Liver (tissue), 3 donors: ENCODE measurements around the gene ANGEL2.

ENCODE experiments used
- ATF3 ChIP-seq: IDR thresholded peaks from 2 replicates; pipeline ENCODE4 v1.6.1; 2016; ENCODE audit warnings: antibody characterized with exemption
- CTCF ChIP-seq: fragments of 150-350 bp; IDR thresholded peaks from 2 replicates; pipeline ENCODE4 v1.5.1; 2017; ENCODE audit warnings: improper control_type of control experiment, low read depth, low read length; ENCODE audit not compliant: missing input control
- EGR1 ChIP-seq, 2 donors: IDR thresholded peaks; 2 replicates each; pipeline ENCODE4 v1.6.1; 2016 to 2018; ENCODE audit warnings: antibody characterized with exemption in 2 of 2, low read depth in 2 of 2
- FOXA1 ChIP-seq: IDR thresholded peaks from 2 replicates; pipeline ENCODE4 v1.6.1; 2016; ENCODE audit warnings: antibody characterized with exemption
- HNF4A ChIP-seq, 2 donors: conservative IDR thresholded peaks; 2 replicates each; pipeline ENCODE4 v1.6.1; 2016; ENCODE audit warnings: antibody characterized with exemption in 2 of 2, mild to moderate bottlenecking in 2 of 2
- RAD21 ChIP-seq, 2 donors: IDR thresholded peaks; 2 replicates each; pipeline ENCODE4 v1.6.1; 2016; ENCODE audit warnings: antibody characterized with exemption in 2 of 2, mild to moderate bottlenecking in 2 of 2
- REST ChIP-seq: IDR thresholded peaks from 2 replicates; pipeline ENCODE4 v1.6.1; 2016; ENCODE audit warnings: antibody characterized with exemption, mild to moderate bottlenecking
- TAF1 ChIP-seq: conservative IDR thresholded peaks from 2 replicates; pipeline ENCODE4 v1.6.1; 2016; ENCODE audit warnings: antibody characterized with exemption, mild to moderate bottlenecking
- ZBTB33 ChIP-seq: IDR thresholded peaks from 2 replicates; pipeline ENCODE4 v1.6.1; 2016; ENCODE audit warnings: antibody characterized with exemption
- donor health status: healthy.
- donor health status: healthy.

DNA sequence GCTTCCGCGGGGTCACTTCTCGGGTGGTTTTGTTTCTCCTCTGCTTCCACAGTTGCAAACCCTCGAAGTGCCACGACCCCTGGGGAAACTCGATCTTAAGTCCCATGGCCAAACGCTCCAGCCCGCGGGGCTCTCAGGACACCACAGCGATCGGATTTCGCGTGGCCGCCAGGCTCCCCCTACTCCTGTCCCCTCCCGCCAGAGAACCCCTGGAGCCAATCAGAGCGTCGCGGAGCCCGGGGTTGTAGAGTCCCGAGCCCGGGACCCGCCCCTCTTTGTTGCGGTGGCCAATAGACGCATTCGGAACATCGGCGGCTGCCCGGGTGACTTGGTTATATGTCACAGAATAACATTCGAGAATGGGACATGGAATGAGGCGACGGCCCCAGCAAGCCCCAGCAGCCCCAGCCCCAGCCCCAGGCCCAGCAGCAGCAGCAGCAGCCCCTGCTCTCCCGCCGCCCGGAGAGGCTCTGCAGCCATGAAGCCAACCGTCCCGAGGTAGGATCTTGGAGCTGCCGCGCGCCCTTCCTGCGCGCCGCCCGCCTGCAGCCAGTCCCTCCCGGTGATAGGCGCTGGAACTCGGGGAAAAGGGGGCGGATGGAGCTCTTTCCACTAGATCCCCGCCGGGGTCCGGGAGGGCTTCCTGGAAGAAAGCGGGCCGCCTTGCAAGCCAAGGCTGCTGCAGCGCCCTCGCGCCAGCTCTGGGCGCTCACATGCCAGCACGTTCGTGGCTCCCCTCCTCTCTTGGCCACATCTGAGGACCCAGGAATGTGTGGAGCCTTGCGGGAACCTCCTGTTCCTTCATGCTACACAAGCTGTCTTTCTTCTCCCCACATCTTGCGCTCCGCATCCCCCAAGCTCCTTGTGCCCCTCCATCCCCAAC lies 65.2 kb downstream of the ANGEL2 start, which contains the start of gene VASH2:
- TF ChIP-seq FOXA1 (no peak), CTCF (no peak), TAF1 (no peak), ZBTB33 (no peak), EGR1 (IDR thresholded peaks at IDR 0.05; ENCODE audit: low read depth in 2 of 2) (no peak), RAD21 (IDR thresholded peaks at IDR 0.05) (no peak), REST (no peak), HNF4A (conservative IDR thresholded peaks at IDR 0.05) (no peak), ATF3 (no peak)
